Kidney epithelial cell (primary cell): ENCODE data around the gene DEFB128. TPM values are rescaled to one million over a fixed set of nuclear protein-coding genes. Genes with fewer than 3 reads are reported as not detected.

Experiments used
- DNase-seq: peaks from one replicate; pipeline ENCODE4 v3.0.0-alpha.2; 2010; ENCODE audit warnings: low read depth
- H3K27me3 ChIP-seq: 2 replicates; pipeline ENCODE4 v1.6.0; 2011; ENCODE audit warnings: low read length; ENCODE audit not compliant: control insufficient read depth, insufficient read depth
- H3K36me3 ChIP-seq: 2 replicates; pipeline ENCODE4 v1.5.1; 2011; ENCODE audit warnings: low read length; ENCODE audit not compliant: control insufficient read depth, insufficient read depth
- H3K4me3 ChIP-seq: 2 replicates; pipeline ENCODE4 v1.5.1; 2011; ENCODE audit warnings: low read depth, mild to moderate bottlenecking, control low read depth, low read length
- CTCF ChIP-seq: IDR thresholded peaks from 2 replicates; pipeline ENCODE4 v1.5.1; 2011; ENCODE audit warnings: mild to moderate bottlenecking, moderate library complexity, low read length, control low read depth, inconsistent platforms; ENCODE audit not compliant: insufficient read depth, poor library complexity, severe bottlenecking
- total RNA-seq: library from RNA; depleted of rRNA; stranded (reverse); fragments of >200 nt; gene quantifications from 2 replicates; pipeline ENCODE4 v1.2.3, GENCODE V29; 2015

Gene DEFB128
- total RNA-seq, 1 donor from 2014 or later: not detected

DNA sequence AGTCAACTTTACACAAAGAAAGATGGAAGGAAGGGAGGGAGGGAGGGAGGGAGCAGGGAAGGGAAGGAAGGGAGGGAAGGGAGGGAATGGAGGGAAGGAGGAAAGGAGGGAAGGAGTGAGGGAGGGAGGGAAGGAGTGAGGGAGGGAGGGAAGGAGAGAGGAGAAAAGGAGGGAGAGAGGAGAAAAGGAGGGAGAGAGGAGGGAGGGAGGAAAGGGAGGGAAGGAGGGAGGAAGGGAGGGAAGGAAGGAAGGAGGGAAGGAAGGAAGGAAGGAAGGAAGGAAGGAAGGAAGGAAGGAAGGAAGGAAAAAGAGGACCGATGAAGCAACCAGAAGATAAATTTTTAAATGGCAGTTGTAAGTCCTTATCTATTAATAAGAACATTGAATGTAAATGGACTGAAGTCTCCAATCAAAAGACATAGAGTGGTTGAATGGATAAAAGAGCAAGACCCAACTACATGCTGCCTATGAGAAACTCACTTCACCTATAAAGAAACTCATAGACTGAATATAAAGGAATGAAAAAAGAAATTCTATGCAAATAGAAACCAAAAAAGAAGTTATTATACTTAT is 31.8 kb upstream of the DEFB128 start:
- H3K4me3 ChIP-seq: no peak overlapping the region
- no peaks in the 10 kb centered on the region for H3K36me3 ChIP-seq
- no peak for TF ChIP-seq CTCF
- DNase-seq: no peak
- H3K27me3 ChIP-seq: peaks cover 2% of the 10 kb centered on the region

DNA sequence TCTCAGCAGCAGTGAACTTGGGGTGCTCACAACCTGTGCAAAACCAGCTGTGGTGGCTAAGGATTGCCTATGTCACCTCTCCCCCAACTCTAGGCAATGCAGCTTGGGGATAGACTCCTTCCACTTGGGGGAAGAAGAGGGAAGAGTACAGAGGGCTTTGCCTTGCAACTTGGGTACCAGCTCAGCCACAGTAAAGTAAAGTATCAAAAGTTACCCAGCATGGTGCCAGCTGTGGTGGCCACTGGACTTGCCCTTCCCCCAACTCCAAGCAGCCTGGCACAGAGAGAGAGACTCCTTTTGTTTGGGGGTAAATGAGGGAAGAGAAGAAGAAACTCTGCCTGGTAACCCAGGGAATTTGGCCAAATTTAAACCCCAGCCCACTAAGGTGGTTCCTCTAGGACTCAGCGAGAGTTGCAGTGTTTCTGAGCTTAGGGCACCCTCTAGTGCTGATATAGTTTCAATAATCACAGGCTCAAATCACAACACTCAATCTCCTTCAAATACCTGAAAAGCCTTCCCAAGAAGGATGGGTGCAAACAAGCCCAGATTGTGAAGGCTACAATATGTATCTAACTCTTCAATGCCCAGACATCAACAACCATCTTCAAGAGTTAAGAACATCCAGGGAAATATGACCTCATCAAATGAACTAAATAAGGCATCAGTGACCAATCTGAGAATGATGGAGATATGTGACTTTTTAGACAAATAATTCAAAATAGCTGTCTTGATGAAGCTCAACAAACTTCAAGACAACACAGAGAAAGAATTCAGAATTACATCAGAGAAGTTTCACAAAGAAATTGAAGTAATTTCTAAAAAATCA is 30.0 kb upstream of the DEFB128 start:
- TF ChIP-seq CTCF: peak; percentile 24
- H3K36me3 ChIP-seq: no peaks in the 10 kb centered on the region
- no peak overlapping the region for H3K4me3 ChIP-seq
- no peak for DNase-seq
- peaks cover 2% of the 10 kb centered on the region for H3K27me3 ChIP-seq

DNA sequence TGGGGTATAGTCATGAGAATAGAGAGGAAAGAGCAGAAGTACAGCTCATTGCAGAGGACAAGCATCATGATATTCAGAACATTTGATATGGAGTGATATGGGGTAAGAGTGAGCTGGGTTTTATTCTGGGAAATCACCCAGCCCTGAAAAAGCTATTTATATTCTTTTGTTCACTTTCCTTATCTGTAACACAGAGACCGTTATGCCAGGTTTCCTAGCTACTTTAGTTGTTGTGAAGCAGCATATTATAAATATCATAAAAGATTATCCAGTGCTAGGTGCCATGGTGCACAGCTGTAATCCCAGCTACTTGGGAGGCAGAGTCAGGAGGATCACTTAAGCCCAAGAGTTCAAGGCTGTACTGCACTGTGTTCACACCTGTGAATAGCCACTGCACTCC is 27.8 kb upstream of the DEFB128 start:
- DNase-seq: no peak
- peaks cover 2% of the 10 kb centered on the region for H3K27me3 ChIP-seq
- no peaks in the 10 kb centered on the region for H3K36me3 ChIP-seq
- TF ChIP-seq CTCF: no peak
- H3K4me3 ChIP-seq: no peak overlapping the region

- H3K36me3 ChIP-seq: no peaks in the 10 kb centered on the region
- peaks cover 4% of the 10 kb centered on the region for H3K27me3 ChIP-seq
- no peak for DNase-seq
- H3K4me3 ChIP-seq: no peak overlapping the region
- TF ChIP-seq CTCF: no peak
Observed at GRCh38 chr20:215796-216195, 26.3 kb upstream of the DEFB128 start.

GRCh38 chr20:214383-214782 is 24.9 kb upstream of the DEFB128 start:
- no peaks in the 10 kb centered on the region for H3K36me3 ChIP-seq
- no peak for DNase-seq
- no peak overlapping the region for H3K4me3 ChIP-seq
- H3K27me3 ChIP-seq: peaks cover 4% of the 10 kb centered on the region
- TF ChIP-seq CTCF: no peak
